Body of pancreas (tissue), 4 donors: ENCODE data around the gene ZSWIM6. TPM values are rescaled to one million over a fixed set of nuclear protein-coding genes. Genes with fewer than 3 reads are reported as not detected.

Experiments used
- ATAC-seq: fragments of 150-250 bp; one replicate; pipeline ENCODE4 v1.9.1; 2016
- DNase-seq, 4 donors: peaks; one replicate each; pipeline ENCODE4 v3.0.0-alpha.2; 2019
- H3K27ac ChIP-seq, 4 donors: fragments of 200-600 bp; sonication (generic); 1 replicate in 3 of 4; 2 replicates in 1 of 4; pipeline versions ENCODE4 v1.5.1 to v1.6.1; 2016 to 2019; ENCODE audit warnings: mild to moderate bottlenecking in 1 of 4, mixed read lengths in 1 of 4, moderate library complexity in 1 of 4
- H3K27me3 ChIP-seq, 2 donors: fragments of 200-600 bp; sonication (generic); one replicate each; pipeline ENCODE4 v1.6.0; 2016; ENCODE audit warnings: mild to moderate bottlenecking in 1 of 2
- H3K36me3 ChIP-seq, 2 donors: fragments of 200-600 bp; sonication (generic); replicated peaks in 1 of 2; 2 replicates each; pipeline ENCODE4 v1.5.1; 2016; ENCODE audit warnings: low read depth in 2 of 2; ENCODE audit not compliant: insufficient read depth in 1 of 2
- H3K4me1 ChIP-seq: fragments of 200-600 bp; sonication (generic); one replicate; pipeline ENCODE4 v1.6.0; 2016
- H3K4me3 ChIP-seq, 2 donors: fragments of 200-600 bp; sonication (generic); 1 replicate in 1 of 2; 2 replicates in 1 of 2; pipeline ENCODE4 v1.5.1; 2016 to 2019
- H3K9me3 ChIP-seq, 3 donors: fragments of 200-600 bp; sonication (generic); 1 replicate in 2 of 3; 2 replicates in 1 of 3; pipeline ENCODE4 v1.5.1; 2016
- CTCF ChIP-seq, 7 experiments: fragments of 450-650 bp in 4 of 7; fragments of 200-600 bp in 3 of 7; sonication (generic) in 3 of 7; IDR thresholded peaks; one replicate each; pipeline ENCODE4 v1.5.1; 2016 to 2019; ENCODE audit warnings: antibody characterized with exemption in 7 of 7
- POLR2A ChIP-seq, 3 donors: fragments of 450-650 bp; IDR thresholded peaks; one replicate each; pipeline ENCODE4 v1.6.1; 2016; ENCODE audit warnings: antibody characterized with exemption in 3 of 3, mild to moderate bottlenecking in 2 of 3
- WGBS, 2 donors: methylation state at CpG; one replicate each; pipeline ENCODE4 v1.1.5; 2017; 5-methylcytosine and 5-hydroxymethylcytosine counted together
- intact Hi-C: fragments of 100-400 bp; cut with DNase I; formaldehyde crosslinking; loops from one replicate; pipeline ENCODE4 v1.15.1; 2023
- total RNA-seq, 2 donors: library from RNA; depleted of rRNA; stranded (reverse); fragments of >200 nt; gene quantifications; one replicate each; pipeline ENCODE4 v1.1.0, GENCODE V29; 2016

Gene ZSWIM6
- total RNA-seq, 2 donors from 2014 or later: 5.9 to 8.8 TPM

GRCh38 chr5:61366497-61367240 is 34.6 kb downstream of the ZSWIM6 start:
- no peak for ATAC-seq
- TF ChIP-seq POLR2A (IDR thresholded peaks at IDR 0.05): no peak
- no peak for TF ChIP-seq CTCF (IDR thresholded peaks at IDR 0.05)
- intact Hi-C loops: no loop called here
- DNase-seq: no peak
- Histone ChIP-seq H3K27me3 (no peaks in the 10 kb centered on the region), H3K4me1 (peaks cover 7% of the 10 kb centered on the region), H3K36me3 (no peaks in the 10 kb centered on the region), H3K27ac (no peak overlapping the region), H3K9me3 (no peaks in the 10 kb centered on the region), H3K4me3 (no peak overlapping the region)
- WGBS, 2 donors: 94 to 95% methylated on average over 7 of the region's 7 CpGs

- DNase-seq (no peak), ATAC-seq (no peak)
- TF ChIP-seq CTCF (IDR thresholded peaks at IDR 0.05): no peak
- TF ChIP-seq POLR2A (IDR thresholded peaks at IDR 0.05): no peak
- Histone ChIP-seq H3K27ac (no peak overlapping the region), H3K27me3 (no peaks in the 10 kb centered on the region), H3K4me3 (no peak overlapping the region), H3K4me1 (no peaks in the 10 kb centered on the region), H3K9me3 (no peaks in the 10 kb centered on the region), H3K36me3 (no peaks in the 10 kb centered on the region)
- intact Hi-C loops: no loop called here
- WGBS, 2 donors: 93 to 95% methylated on average over 2 of the region's 2 CpGs
Measured at GRCh38 chr5:61370506-61370905, 38.4 kb downstream of the ZSWIM6 start.

- Histone ChIP-seq H3K9me3 (no peaks in the 10 kb centered on the region), H3K36me3 (no peaks in the 10 kb centered on the region), H3K4me3 (no peak overlapping the region), H3K27me3 (no peaks in the 10 kb centered on the region), H3K27ac (no peak overlapping the region), H3K4me1 (no peaks in the 10 kb centered on the region)
- no peak for DNase-seq
- TF ChIP-seq CTCF (IDR thresholded peaks at IDR 0.05) (no peak), POLR2A (IDR thresholded peaks at IDR 0.05) (no peak)
- 61 to 68% methylated on average over 5 of the region's 5 CpGs for WGBS, 2 donors
- ATAC-seq: no peak
- intact Hi-C loops: no loop called here
Measured at GRCh38 chr5:61371474-61371873, 39.4 kb downstream of the ZSWIM6 start.

GRCh38 chr5:61379677-61380076 is 47.6 kb downstream of the ZSWIM6 start:
- H3K36me3 ChIP-seq: no peaks in the 10 kb centered on the region
- WGBS, 2 donors: 92 to 94% methylated on average over 2 of the region's 2 CpGs
- DNase-seq (no peak), ATAC-seq (no peak)
- intact Hi-C loops: no loop called here
- no peaks in the 10 kb centered on the region for H3K4me1 ChIP-seq
- no peaks in the 10 kb centered on the region for H3K9me3 ChIP-seq
- no peak overlapping the region for H3K27ac ChIP-seq
- no peaks in the 10 kb centered on the region for H3K27me3 ChIP-seq
- TF ChIP-seq CTCF (IDR thresholded peaks at IDR 0.05) (no peak), POLR2A (IDR thresholded peaks at IDR 0.05) (no peak)
- no peak overlapping the region for H3K4me3 ChIP-seq

- ATAC-seq (no peak), DNase-seq (no peak)
- Histone ChIP-seq H3K36me3 (no peaks in the 10 kb centered on the region), H3K27ac (no peak overlapping the region), H3K4me3 (no peak overlapping the region), H3K4me1 (peaks cover 16% of the 10 kb centered on the region), H3K9me3 (no peaks in the 10 kb centered on the region), H3K27me3 (no peaks in the 10 kb centered on the region)
- intact Hi-C loops: no loop called here
- WGBS, 2 donors: 81 to 94% methylated on average over 2 of the region's 2 CpGs
- TF ChIP-seq CTCF (IDR thresholded peaks at IDR 0.05) (no peak), POLR2A (IDR thresholded peaks at IDR 0.05) (no peak)
Measured at GRCh38 chr5:61381968-61382367, 49.9 kb downstream of the ZSWIM6 start.
